ENCODE measurements around the gene LTO1.
"Not testable (repeated sequence)": the region's sequence is repeated elsewhere in the genome, so short reads cannot be mapped to it uniquely, and the experiment has no call there.

Gene LTO1

DNA sequence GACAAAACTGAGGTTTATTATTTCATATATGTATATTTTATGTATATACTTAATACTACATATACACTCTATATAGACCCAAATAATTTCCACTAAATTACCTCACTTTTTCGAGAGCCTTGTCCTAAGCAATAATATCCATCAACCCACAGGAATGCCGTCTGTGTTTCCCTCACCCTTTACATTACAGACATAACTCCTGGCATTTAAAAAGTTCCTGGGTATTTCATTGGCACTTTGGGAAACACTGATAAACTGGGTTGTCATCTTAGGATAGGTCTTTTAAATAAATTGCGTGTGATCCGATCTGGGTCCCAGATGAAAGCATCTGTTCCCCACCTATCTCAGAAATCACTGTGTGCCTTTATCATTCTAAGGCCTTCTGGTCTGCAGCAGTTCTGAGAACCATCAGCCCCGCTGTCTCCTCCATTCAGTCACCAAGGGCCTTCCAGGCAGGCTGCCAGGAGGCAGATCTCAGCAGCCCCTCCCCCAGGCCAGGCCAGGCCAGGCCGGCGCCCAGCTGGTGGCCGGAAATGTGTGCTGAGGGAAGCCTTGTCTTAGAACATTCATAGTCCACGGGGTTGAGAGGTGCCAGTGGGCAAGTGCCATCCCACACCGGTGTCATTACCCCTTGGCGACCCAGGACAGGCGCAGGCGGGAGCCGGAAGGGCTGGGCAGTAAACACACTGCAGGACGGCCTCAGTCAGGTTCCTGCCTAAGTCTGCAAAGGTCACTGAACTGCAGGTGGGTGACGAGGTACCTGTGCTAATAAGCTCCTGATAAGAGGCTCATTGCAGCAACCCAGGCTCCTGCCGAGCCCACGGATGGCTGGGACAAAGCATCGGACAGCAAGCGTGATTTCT is 25.4 kb upstream of the LTO1 start:
- no peak for DNase-seq

DNA sequence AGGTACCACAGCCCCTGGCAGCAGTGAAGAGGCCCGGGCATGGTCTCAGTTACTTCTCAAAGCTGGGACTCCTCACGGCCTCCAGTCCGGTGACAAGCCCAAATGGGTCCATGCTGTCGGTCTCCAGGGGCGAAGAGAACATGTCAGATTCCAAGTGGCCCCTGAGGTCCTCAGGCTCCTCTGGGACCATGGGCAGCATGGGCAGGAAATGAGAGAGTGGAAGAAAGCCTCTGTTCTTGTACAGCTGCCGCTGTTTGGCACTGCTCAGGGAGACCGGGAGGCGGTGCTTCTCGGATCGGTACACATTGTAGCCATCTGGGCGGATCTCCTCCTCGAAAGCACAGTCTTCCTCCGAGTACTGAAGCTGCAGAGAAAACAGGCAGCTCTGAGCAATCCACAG is 24.1 kb upstream of the LTO1 start:
- DNase-seq: no peak

GRCh38 chr11:69698362-69698761 is 23.2 kb upstream of the LTO1 start:
- no peak for DNase-seq

DNA sequence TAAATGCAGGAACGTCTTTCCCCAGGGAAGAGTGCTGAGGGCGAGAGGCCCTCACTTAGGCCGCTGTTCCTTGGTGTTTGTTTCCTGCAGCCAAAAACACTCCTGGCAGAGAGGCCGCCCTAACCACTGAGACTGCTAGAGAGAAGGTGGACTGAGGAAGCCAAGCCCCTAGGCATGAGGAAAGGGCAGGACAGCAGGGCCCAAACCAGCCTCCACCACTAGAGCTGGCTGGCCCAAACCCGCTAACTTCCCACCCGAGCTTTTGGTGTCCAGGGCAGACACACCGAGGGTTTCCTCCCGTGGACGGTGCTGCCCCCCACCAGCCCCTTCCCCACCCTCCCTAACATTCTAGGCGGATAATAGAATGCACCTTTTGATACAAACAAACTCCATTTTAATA is 22.7 kb upstream of the LTO1 start:
- DNase-seq: no peak

DNA sequence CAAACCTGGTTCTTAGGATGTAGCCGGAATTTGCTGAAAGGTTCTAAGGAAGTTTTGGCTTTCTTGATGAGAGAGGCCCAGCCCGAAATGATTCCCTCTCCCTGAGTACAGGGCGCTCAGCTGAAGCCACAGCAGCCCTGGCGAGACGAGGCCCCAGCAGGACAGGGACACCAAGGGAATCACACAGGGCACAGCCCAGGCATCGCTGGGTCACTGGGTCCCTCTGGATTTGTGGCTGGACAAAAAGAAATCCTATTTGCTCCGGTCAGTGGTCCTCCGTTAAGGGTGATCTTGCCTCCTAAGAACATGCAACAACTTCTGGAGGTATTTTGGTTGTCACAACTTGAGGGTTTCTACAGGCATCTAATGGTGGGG is 22.3 kb upstream of the LTO1 start:
- no peak for DNase-seq

- no peak for DNase-seq
Observed at GRCh38 chr11:69696749-69697468, 21.8 kb upstream of the LTO1 start.

- not testable (repeated sequence) for DNase-seq
Observed at GRCh38 chr11:69695995-69696394, 20.8 kb upstream of the LTO1 start.

DNA sequence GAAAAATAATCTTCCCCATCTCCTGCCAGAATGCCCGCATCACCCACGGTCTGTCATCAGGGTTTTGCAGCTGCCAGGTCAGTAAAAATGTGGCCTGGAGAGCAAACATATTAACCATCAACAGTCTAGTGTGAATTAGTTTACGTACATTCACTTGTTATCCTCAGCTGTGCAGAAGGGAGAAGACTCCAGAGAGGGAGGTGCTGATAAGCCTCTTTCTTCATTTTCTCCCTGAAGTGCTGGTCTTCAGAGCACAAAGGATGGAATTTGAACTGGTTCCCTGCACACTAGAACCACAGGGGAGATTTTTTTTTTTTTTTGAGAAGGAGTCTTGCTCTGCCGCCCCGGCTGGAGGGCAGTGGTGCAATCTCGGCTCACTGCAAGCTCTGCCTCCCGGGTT is 20.4 kb upstream of the LTO1 start:
- no peak for DNase-seq

DNA sequence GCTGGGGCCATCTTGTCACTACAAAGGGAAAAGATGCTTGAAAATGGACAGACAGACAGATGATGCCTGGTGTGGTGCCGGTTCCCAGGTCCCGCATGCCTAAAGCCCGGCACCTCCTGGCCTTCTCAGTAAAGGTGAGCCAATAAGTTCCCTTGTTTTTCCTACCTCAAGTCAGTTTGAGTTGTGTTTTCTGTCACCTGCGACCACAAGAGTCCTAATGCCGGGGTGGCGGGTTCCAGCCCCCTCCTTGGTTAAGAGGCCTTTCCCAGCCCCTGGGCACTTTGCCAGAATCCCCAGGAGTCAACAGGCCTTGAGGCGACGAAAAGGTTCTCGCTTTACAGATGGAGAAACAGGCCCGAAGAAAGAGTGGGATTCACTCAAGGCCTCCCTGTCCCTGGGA is 19.6 kb upstream of the LTO1 start:
- no peak for DNase-seq

DNA sequence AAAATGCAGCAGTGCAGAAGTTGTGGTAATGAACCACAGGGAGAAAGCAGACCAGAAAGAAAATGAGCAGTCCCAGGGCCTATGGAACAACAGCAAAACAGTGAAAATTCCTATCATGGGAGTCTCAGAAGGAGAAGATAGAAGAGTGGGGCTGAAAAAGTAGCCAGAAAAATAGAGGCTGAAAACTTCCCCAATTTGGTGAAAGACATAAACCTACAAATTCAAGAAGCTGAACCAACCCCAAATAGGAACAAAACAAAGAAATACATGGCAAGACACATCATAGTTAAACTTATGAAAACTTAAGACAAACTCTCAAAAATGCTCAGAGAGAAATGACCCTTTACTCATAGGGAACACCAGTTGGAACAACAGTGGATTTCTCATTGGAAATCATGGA is 17.3 kb upstream of the LTO1 start:
- no peak for DNase-seq

GRCh38 chr11:69691463-69691862 is 16.3 kb upstream of the LTO1 start:
- DNase-seq: no peak

- DNase-seq: no peak
Observed at GRCh38 chr11:69689484-69690319, 14.5 kb upstream of the LTO1 start.

DNA sequence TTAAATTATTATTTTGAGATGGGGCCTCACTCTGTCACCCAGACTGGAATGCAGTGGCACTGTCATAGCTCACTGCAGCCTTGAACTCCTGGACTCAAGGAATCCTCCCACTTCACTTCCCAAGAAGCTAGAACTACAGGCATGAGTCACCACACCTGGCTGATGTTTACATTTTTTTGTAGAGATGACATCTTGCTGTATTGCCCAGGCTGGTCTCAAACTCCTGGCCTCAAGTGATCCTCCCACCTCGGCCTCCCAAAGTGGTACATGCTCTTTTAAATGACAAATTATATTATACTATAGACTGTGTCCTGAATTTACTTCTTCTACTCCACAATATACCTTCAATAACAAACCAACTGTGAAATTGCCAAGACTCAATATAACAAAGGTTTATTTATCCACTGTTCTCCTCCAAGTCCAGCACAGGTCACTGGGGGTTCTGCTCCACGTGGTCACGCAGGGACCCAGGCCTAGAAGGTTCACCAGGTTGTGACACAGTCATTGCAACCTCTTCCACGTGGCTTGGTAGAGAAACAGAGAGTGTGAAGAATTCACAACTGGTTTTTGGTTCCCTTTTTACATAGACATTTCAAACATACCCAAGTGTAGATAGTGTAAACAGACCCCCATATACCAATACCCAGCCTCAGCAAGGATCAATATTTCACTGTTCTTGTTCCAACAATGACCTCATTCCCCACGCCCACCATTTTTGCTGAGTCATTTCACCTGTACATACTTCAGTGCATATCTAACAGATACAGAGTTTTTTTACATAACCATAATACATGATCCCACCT is 13.0 kb upstream of the LTO1 start:
- DNase-seq: not testable (repeated sequence)

GRCh38 chr11:69686856-69687255 is 11.7 kb upstream of the LTO1 start:
- no peak for DNase-seq

- DNase-seq: no peak
Observed at GRCh38 chr11:69686452-69686851, 11.3 kb upstream of the LTO1 start.

GRCh38 chr11:69685348-69685747 is 10.2 kb upstream of the LTO1 start:
- no peak for DNase-seq

GRCh38 chr11:69684651-69685050 is 9.5 kb upstream of the LTO1 start:
- DNase-seq: no peak

DNA sequence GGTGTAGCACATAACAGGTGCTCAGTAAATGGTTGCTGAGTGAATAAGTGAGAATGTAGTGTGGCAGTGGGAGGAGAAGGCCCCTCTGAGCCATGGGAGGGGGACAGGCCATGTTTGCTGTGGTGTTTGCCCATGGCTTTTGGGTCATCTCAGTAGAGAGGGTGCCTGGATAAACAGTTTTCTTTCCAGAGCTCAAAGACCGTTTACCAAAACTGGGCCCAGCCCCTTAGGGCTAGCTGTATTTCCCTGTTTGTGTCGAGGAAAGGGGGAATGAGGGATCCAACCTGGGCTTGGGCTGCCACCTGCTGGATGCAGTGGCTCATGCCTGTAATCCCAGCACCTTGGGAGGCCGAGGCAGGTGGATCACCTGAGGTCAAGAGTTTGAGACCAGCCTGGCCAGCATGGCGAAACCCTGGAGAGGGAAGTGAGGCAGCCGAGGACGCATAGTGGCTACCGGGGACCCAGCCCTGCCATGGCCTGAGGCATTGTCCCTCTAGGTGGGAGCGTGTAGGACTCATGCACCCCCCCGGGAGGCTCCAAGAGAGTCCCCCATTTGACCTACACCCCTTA is 8.7 kb upstream of the LTO1 start:
- DNase-seq: no peak

DNA sequence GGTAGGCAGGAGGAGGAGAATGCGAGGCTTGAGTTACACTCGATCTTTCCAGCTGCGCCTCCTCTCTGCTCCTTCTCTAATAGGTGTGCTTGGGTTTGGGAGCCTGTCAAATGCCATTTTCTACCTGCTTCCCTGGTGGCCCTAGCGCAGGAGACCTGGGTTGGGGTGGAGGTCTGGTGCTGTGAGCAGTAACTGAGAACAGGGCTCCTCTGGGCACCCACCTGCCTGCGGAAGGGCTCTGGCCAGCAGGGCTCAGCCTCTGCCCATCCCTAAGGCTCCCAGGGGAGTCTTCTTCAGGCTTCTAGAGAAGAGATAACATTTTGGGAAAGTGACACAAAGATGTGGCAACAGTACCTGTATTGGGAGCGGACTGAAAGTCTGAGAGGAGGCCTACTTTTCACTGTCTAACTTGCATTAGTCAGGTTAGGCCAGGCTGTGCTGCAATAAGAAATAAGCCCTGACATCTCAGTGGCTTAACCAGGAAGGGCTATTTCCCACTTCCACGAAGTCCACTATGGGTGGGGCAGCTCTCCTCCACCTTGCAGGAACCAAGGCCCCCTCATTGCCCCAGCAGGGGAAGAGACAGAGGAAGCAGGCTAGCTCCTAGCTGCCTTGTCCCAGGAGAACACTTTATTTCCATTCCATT is 7.7 kb upstream of the LTO1 start:
- no peak for DNase-seq

DNA sequence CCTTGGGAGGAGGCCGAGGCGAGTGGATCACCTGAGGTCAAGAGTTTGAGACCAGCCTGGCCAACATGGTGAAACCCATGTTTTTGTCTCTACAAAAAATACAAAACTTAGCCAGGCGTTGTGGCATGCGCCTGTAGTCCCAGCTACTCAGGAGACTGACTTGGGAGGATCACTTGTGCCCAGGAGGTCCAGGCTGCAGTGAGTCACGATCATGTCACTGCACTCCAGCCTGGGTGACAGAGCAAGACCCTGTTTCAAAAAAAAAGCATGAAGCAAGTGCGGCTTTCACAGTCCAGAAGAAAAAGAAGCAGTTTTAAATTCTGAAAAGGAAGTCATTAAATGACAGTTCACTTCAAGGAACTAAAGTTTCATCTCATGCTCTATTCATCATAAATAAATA is 7.1 kb upstream of the LTO1 start:
- DNase-seq: no peak

DNA sequence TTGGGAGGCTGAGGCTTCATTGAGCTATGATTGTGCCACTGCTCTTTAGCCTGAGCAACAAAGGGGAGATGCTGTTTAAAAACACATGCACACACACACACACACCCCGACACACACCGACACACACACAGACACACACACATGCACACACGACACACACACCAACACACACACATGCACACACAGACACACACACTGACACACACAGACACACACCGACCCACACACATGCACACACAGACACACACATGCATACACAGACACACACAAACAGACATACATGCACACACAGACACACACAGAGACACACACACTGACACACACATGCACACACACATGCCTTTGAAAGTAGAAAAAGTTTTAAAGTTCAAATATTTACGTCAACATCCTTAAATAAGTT is 5.5 kb upstream of the LTO1 start:
- no peak for DNase-seq

- DNase-seq: no peak
Observed at GRCh38 chr11:69677749-69678148, 2.6 kb upstream of the LTO1 start.
